OCI-M1 (cell line): ENCODE results near the gene SPRED1.
A peak's percentile ranks its signal among the peaks of the same experiment; 100 is the strongest.

ENCODE experiments used
- DNase-seq: peaks from one replicate; lab custom pipeline; 2025; lab: John Stamatoyannopoulos, UW

The SPRED1 gene

GRCh38 chr15:38362355-38362754 is 109.7 kb downstream of the SPRED1 start:
- DNase-seq = no peak

- no peak for DNase-seq
These were observed 114.8 kb downstream of the SPRED1 start for GRCh38 chr15:38367476-38367875.

GRCh38 chr15:38369936-38370478 is 117.4 kb downstream of the SPRED1 start:
- no peak for DNase-seq

DNA sequence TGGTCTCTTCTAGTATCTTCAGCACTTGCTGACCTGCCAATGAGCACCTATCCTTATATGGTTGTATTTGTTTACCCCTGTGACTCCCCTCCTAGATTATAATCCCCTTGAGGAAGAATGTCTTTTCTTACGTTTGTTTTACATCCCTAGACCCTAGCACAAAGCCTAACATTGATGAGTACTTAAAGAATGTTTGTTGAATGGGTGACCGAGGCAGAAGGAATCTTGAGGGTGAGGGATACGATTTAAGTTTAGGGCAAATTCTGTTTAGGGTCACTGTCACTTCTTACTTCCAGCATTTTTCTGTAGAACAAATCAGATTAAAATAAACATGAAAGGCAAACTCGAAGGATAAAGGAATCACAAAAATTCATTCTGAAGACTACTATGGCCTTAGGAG is 120.4 kb downstream of the SPRED1 start:
- no peak for DNase-seq

GRCh38 chr15:38374029-38374428 is 121.4 kb downstream of the SPRED1 start:
- no peak for DNase-seq

DNA sequence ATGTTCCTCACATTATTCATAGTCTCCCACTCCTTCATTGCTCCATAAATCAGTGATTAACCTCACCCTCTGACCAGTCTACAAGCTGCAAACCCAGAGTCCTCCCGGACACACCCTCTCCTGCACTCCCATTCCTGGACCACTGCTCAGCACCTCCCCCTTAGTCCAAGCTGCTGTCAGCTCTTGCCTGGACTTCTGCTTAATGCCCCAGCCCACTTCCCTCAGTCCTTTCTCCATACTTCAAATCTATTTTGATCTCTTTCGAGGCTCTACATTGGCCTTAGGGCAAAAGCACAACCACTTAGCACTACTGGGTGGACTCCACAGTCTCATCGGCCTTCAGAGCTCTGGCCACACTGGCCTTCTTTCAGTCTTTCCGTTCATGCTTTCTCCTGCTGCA is 121.9 kb downstream of the SPRED1 start:
- no peak for DNase-seq

GRCh38 chr15:38376081-38376480 is 123.4 kb downstream of the SPRED1 start:
- no peak for DNase-seq

GRCh38 chr15:38377636-38378035 is 125.0 kb downstream of the SPRED1 start:
- DNase-seq = no peak

DNA sequence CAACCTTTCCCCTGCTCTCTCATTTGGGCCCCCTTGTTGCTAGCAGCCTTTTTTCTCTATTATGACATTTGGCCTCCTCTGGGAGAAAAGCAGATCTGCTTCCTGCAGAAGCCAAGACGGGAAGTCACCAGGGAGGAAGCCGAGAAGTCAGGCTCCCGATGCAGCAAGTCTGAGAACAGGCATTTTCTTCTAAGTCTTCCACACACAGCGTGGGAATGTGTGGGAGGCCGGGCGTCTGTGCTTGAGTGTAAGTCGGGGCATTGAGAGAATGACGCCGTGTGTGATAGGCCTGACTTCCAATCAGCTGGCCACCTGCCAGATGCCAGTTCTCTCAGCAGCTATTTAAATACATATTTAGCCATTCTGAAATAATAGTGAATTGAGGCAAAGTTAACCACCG is 125.5 kb downstream of the SPRED1 start:
- no peak for DNase-seq

DNA sequence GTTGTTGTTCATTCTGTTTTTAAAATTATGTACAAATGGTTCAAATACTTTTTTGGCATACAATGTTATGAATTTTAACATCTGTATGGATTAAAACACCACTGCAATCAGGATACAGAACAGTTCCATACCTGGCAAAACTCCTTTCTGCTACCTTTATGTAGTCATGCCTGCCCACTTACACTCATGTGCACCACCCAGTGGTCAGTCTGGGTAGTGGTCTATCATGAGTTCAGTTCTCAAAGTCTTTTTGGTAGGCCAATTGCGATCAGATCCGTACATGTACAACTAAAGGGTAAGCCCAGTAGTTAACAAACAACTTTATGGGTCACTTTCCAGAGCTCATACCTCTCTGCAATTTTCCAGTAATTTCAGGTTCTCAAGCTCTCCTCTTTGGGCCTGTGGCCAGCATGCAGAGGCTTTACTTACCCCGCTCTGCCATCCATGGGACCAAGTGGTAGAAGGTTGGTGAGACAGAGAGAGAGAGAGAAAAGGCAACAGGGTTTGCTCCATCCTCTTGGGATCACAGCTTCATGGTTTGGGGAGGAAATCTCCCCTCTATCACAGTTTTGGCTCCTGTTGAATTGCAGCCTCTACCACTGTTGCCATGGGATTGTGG is 137.4 kb downstream of the SPRED1 start:
- DNase-seq = peak; percentile 68

DNA sequence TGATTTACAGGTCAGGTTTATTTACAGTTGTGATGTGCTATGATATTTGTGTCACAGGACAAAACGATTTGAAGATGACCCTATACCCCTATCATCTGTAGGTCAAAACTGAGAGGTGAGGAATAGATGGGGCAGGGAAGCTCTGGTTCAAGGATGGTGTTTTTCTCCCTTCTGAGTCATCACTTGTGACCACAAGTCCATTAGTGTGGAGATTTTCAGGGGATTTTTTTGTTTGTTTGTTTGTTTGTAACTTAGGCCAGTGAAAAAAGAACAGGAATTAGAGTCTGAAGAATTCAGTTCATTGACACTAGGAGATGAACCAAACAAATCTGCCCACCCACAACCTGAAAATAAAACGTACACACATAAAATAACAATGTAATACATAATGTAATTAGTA is 138.6 kb downstream of the SPRED1 start:
- DNase-seq = no peak

- peak; percentile 26 for DNase-seq
These were observed 145.5 kb downstream of the SPRED1 start for GRCh38 chr15:38398134-38398533.

GRCh38 chr15:38401106-38401505 is 148.5 kb downstream of the SPRED1 start:
- DNase-seq = no peak

GRCh38 chr15:38401701-38402100 is 149.1 kb downstream of the SPRED1 start:
- no peak for DNase-seq

GRCh38 chr15:38406436-38406835 is 153.8 kb downstream of the SPRED1 start:
- DNase-seq = no peak
